NCI-H2081 (cell line): ENCODE results near the gene IGFBP6.

Experiments
- DNase-seq, 2 experiments: peaks; one replicate each; lab custom pipeline; 2025; lab: John Stamatoyannopoulos, UW

Gene IGFBP6

DNA sequence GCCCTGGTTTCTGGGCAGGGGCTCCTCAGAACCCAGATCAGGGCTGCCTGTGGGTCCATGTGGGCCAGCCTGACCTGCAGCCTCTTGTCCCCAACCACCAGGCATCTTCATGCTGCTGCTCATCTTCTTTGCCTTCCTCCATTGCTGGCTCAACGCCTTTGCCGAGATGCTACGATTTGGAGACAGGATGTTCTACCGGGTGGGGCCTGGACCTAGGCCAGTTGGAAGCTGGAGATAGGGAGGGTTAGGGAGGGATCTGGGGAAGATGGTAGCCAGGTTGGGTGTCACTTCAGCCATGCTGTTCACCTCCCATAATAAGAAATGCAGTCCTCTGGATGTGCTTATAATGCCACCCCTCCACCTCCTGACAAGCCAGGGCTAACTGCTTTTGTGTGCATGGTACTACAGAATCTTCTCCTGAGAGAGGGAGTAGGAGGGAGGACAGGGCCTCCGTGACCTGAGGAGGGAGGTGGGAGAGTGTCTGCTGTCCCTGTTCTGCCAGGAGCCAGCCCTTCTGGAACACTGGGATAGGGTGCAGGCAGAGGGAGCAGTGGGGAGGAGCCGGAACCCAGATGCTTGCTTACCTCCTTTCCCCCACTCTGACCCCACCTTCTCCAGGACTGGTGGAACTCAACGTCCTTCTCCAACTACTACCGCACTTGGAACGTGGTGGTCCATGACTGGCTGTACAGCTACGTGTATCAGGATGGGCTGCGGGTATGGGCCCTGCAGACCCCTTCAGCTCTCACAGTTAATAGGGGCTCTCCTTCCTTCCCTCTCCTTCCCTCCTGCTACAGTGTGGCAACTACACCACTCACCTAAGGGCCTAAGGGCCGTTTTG lies 23.4 kb downstream of the IGFBP6 start:
- DNase-seq: no peak

DNA sequence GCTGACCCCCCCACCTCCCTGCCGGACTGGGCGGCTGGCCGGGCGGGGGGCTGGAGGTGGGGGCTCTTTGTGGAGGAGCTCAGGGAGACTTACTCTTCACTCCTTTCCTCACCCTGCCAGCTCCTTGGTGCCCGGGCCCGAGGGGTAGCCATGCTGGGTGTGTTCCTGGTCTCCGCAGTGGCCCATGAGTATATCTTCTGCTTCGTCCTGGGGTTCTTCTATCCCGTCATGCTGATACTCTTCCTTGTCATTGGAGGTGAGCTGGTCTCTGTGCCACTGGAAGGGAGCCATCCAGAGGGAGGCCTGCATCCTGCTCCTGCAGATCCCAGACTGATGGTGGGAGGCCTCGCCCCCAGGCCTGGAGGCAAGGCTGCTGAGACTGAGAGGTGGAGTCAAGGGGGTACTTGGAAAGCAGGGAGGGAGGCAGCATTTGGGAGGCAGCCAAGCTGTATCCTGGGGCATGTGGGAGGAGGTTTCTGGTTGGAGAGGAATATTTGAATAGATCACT lies 25.5 kb downstream of the IGFBP6 start:
- no peak for DNase-seq

DNA sequence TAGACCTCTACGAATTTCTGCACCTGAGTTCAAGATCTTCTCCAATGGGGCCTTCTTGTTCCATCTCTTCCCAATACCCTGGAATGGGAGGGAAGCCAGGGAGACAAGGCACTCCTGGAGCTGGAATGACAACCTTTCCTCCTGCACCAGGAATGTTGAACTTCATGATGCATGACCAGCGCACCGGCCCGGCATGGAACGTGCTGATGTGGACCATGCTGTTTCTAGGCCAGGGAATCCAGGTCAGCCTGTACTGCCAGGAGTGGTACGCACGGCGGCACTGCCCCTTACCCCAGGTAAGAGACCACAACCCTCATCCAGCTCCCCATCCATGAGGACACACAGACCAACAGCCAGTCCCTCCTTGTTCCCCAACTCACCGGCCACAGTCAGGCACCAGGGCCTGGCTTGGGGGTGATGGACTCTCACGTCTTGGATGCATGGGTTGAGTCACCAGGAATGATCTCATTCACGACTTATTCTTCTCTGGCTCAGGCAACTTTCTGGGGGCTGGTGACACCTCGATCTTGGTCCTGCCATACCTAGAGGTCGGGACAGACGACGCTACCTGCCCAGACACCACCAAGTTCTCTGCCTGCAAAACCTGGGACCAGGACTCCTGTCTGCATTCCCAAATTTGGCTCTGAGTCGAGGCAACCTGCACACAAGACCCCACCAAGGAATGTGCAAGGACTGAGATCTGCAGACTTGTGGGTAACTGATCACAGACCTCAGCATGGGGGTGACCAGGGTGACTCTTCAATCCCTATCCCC lies 26.3 kb downstream of the IGFBP6 start:
- no peak for DNase-seq

DNA sequence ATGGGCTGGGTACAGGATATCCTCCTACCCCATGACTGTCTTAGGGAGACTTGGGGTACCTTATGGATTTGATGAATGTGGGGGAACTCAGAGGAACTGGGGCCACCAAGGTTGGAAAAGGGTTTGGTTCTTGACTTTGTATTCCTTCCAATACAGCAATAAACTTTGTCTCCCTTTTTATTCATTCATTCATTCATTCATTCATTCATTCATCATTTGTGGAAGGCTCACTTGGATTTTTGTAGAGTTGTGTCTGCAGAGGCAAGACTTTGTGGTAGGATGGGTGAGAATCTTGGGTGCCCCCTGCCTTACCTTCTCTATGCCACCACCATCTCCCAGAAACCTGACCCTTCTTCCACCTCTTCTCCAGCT lies 26.9 kb downstream of the IGFBP6 start:
- no peak for DNase-seq

DNA sequence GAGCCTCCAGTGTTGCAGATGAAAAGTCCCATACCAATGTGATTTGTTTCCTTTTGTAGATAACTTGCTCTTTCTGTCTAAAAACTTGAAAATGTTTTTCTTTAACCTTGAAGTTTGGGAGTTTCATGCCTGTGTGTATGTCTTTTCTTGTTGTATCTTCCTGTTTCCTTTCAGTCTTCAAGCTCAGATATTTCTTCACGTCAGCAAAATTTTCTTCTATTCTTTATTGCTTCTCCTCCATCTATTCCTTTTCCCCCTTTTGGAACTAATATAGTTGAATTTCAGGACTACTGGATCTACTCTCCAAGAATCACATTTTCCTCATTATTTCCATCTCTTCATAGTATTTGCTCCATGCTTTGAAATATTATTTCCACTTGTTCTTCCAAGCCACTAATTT lies 29.7 kb downstream of the IGFBP6 start:
- no peak for DNase-seq

DNA sequence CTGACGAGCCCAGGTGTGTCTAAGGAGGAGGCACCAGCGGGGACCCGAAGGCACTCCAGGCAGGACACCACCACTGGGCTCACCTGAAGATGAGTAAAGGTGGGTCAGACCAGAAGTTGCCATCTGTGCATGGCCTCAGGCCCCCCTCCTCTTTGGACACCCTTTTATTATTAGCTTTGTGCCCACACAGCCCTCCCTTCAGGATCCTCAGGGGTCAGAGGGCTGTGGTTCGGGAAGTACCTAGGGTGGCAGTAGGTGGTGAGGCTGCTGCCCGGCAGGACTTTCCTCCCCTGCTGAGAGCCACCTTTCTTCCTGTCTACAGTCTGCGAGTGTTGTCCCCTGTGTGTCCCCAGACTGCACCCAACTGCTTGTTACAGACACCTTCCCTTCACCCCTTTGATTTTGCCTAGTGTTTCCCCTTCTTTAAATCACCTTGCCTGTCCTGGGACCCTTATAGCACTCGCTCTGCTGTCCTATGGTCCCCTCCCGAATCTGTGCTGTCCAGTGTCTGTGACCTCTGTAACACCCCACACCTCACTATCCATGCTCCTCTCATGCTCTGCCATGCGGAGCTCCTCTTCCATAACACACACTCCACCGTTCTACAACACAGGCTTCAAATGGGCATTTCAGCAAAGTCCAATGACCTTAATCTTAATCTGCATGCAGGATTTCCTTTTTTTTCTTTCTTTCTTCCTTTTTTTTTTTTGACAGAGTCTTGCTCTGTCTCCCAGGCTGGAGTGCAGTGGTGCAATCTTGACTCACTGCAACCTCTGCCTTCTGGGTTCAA lies 31.5 kb downstream of the IGFBP6 start:
- DNase-seq: no peak

DNA sequence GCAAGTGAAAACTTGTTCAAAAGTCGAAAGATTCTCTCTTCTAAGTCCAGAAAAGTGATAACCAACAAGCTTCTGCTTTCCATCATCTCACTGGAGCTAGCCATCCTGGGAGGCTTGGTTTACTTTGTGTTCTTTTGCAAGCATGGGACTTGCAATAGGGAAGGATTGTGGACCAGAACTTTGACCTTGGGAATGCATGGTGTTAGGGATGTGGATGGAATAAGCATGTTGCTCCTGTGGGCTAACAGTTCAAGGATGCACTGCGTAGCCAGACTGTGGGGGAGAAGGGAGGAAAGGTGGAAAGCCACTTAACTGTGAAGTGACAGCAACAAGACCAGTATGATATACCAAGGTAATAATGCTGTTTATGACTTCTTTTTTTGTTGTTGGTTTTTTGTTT lies 34.4 kb downstream of the IGFBP6 start:
- DNase-seq: no peak

DNA sequence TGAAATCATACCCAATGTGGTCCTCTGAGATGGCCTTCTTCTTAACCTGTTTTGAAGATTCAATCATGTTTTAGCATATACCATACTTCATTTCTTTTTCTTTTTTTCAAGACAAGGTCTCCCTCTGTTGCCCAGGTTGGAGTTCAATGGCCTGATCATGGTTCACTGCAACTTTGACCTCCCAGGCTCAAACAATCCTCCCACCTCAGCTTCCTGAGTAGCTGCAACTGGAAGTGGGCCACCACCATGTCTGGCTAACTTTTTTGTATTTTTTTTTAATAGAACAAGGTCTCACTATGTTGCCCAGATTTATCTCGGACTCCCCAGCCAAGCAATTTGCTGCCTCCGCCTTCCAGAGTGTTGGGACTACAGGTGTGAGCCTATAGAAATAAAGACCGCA lies 36.3 kb downstream of the IGFBP6 start:
- DNase-seq: no peak

DNA sequence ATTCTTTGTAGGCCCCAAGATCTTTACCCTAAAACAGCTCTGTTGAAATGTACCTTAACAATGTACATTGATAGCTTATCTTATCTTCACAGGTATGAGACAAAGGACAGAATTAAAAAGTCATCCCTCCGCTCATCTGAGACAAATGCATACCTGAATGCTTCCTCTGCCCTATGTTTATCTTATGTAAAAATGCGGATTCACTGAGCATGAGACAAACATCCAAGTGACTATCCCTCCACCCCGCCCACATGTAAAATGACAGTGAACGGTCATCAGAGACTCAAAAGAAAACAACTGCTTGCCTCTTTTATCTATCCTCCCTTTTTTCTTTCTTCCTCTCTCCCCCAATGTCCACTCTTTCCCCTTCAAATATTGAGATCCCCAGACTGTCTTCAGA lies 45.9 kb downstream of the IGFBP6 start:
- DNase-seq: no peak

DNA sequence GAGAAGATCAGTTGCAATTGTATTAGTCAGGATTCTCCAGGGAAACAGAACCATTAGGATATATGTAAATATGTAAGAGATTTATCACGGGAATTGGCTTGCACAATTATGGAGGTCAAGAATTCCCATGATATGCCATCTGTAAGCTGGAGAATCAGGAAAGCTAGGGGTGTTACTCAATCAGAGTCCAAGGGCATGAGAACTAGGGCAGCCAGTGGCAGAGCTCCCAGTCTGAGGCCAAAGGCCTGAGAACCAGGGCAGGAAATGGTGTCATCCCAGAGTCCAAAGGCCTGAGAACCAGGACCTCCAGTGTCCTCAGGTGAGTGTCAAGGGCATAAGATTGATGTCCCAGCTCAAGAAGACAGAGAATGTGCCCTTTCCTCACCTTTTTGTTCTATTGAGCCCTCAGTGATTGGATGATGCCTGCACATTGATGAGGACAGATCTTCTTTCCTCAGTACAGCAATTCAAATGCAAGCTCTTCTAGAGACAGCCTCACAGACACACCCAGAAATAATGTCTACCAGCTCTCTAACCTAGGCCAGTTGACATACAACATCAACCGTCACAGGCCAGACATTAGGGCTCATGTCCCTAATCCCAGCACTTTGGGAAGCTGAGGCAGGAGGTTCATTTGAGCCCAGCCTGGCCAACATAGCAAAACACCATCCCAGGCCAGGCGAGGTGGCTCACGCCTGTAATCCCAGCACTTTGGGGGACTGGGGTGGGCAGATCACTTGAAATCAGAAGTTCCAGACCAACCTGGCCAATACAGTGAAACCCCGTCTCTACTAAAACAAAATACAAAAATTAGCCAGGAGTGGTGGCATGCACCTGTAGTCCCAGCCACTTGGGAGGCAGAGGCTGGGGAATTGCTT lies 48.2 kb downstream of the IGFBP6 start:
- no peak for DNase-seq

DNA sequence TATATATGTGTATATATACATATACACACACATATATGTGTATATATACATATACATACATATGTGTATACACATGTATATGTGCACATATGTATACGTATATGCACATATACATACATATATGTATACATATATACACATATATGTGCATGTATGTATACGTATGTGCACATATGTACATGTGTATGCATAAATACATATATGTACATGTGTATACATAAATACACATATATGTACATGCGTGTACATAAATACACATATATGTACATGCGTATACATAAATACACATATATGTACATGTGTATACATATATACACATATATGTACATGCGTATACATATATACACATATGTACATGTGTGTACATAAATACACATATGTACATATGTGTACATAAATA lies 49.7 kb downstream of the IGFBP6 start:
- no peak for DNase-seq

DNA sequence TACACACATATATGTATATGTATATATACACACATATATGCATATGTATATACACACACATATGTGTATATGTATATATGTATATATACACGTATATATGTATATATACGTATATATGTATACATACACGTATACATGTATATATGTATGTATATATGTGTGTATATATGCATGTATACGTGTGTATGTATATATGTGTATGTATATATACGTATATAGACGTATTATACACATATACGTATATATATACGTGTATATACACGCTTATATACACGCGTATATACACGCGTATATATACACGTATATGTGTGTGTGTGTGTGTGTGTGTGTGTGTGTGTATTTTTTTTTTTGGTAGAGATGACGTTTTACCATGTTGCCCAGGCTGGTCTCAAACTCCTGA lies 50.2 kb downstream of the IGFBP6 start:
- no peak for DNase-seq

DNA sequence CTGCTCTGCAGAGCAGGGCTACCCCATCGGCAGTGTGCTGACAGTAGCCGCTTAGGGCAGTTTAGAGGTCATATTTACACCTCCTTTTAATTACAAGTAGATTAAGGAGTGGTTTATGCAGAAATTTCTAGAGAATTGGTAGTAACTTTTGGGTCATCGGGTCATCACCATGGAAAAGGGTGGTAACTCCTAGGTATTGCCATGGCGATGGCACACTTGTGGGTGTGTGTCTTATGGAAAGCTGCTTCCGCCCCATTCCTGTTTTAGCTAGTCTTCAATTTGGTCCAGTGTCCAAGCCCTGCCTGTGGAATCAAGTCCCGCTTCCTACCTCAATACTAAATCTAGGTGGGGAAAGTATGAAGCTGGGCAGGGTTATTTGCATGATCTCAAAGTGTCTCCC lies 53.6 kb downstream of the IGFBP6 start:
- no peak for DNase-seq
